WTC11 (cell line): ENCODE results near the gene ZNF343. TPM values are rescaled to one million over a fixed set of nuclear protein-coding genes. Genes with fewer than 3 reads are reported as not detected.
A peak's percentile ranks its signal among the peaks of the same experiment; 100 is the strongest.

Source experiments
- ATAC-seq: fragments of 200-7000 bp; cut with Tn5 transposase; 2 replicates; pipeline ENCODE4 v1.10.0; 2021; ENCODE audit warnings: mild to moderate bottlenecking, moderate library complexity
- CTCF ChIA-PET: fragments of 300-600 bp; sonication (Branson Sonifier 250); formaldehyde crosslinking; loops from one replicate; lab custom pipeline; 2021; ENCODE audit warnings: antibody characterized with exemption; lab: Charles Lee
- POLR2A ChIA-PET: fragments of 350-600 bp; sonication (Branson Sonifier 250); formaldehyde crosslinking; loops from one replicate; lab custom pipeline; 2021; ENCODE audit warnings: antibody characterized with exemption; lab: Charles Lee
- DNase-seq: peaks from one replicate; pipeline ENCODE4 v3.0.0; 2021; ENCODE audit warnings: low spot score
- H3K27ac Mint-ChIP-seq: 2 replicates; pipeline ENCODE4 v1.8.0; 2021; ENCODE audit warnings: mixed read lengths
- H3K27me3 Mint-ChIP-seq: 2 replicates; pipeline ENCODE4 v1.8.0; 2021; ENCODE audit warnings: low read depth, mild to moderate bottlenecking, moderate library complexity, mixed read lengths
- H3K36me3 Mint-ChIP-seq: 2 replicates; pipeline ENCODE4 v1.8.0; 2021; ENCODE audit warnings: mixed read lengths
- H3K4me1 Mint-ChIP-seq: 2 replicates; pipeline ENCODE4 v1.8.0; 2022; ENCODE audit warnings: mixed read lengths
- H3K4me3 Mint-ChIP-seq: 2 replicates; pipeline ENCODE4 v1.8.0; 2021; ENCODE audit warnings: mild to moderate bottlenecking, moderate library complexity, mixed read lengths
- H3K9me3 Mint-ChIP-seq: 2 replicates; pipeline ENCODE4 v1.8.0; 2021; ENCODE audit warnings: mixed read lengths
- ATF1 ChIP-seq: sonication (generic); formaldehyde crosslinking; IDR thresholded peaks from 2 replicates; pipeline ENCODE4 v1.8.1; 2023; ENCODE audit warnings: mild to moderate bottlenecking, moderate library complexity, missing genetic modification reagents
- ATF3 ChIP-seq: sonication (generic); formaldehyde crosslinking; conservative IDR thresholded peaks from 2 replicates; pipeline ENCODE4 v1.8.1; 2022; ENCODE audit warnings: mild to moderate bottlenecking, missing genetic modification reagents
- ATF6 ChIP-seq: sonication (generic); formaldehyde crosslinking; IDR thresholded peaks from 2 replicates; pipeline ENCODE4 v1.8.1; 2023; ENCODE audit warnings: mild to moderate bottlenecking, missing genetic modification reagents
- ELF4 ChIP-seq: sonication (generic); formaldehyde crosslinking; IDR thresholded peaks from 2 replicates; pipeline ENCODE4 v1.8.1; 2022; ENCODE audit warnings: low read depth, mild to moderate bottlenecking, moderate library complexity, missing genetic modification reagents
- EMX1 ChIP-seq: fragments of 250-450 bp; sonication (Bioruptor Pico); IDR thresholded peaks from 2 replicates; pipeline ENCODE4 v1.8.0; 2021; ENCODE audit warnings: mild to moderate bottlenecking
- FOXK1 ChIP-seq: sonication (generic); formaldehyde crosslinking; IDR thresholded peaks from 2 replicates; pipeline ENCODE4 v1.8.0; 2022; ENCODE audit warnings: mild to moderate bottlenecking, moderate library complexity, missing genetic modification reagents
- HMGXB4 ChIP-seq: sonication (generic); formaldehyde crosslinking; IDR thresholded peaks from 2 replicates; pipeline ENCODE4 v1.8.1; 2023; ENCODE audit warnings: mild to moderate bottlenecking, moderate library complexity, missing genetic modification reagents
- NR2C2 ChIP-seq: sonication (generic); formaldehyde crosslinking; IDR thresholded peaks from 2 replicates; pipeline ENCODE4 v1.8.0; 2022; ENCODE audit warnings: mild to moderate bottlenecking, missing genetic modification reagents
- PRDM15 ChIP-seq: sonication (generic); formaldehyde crosslinking; IDR thresholded peaks from 2 replicates; pipeline ENCODE4 v1.8.0; 2022; ENCODE audit warnings: missing genetic modification reagents
- RELA ChIP-seq: sonication (generic); formaldehyde crosslinking; IDR thresholded peaks from 2 replicates; pipeline ENCODE4 v1.8.1; 2022; ENCODE audit warnings: missing genetic modification reagents, mild to moderate bottlenecking, borderline replicate concordance
- ZNF263 ChIP-seq: sonication (generic); formaldehyde crosslinking; IDR thresholded peaks from 2 replicates; pipeline ENCODE4 v1.8.1; 2022; ENCODE audit warnings: low read depth, mild to moderate bottlenecking, moderate library complexity, missing genetic modification reagents
- ZNF416 ChIP-seq: fragments of 250-450 bp; sonication (Bioruptor Pico); IDR thresholded peaks from 2 replicates; pipeline ENCODE4 v1.9.0; 2021; ENCODE audit warnings: mild to moderate bottlenecking, inconsistent platforms
- total RNA-seq: library from RNA; stranded (reverse); gene quantifications from 3 replicates; pipeline ENCODE4 v1.2.3, GENCODE V29; 2021

Gene ZNF343
- total RNA-seq, 1 experiment from 2014 or later = 7.6 TPM

GRCh38 chr20:2480381-2480780 lies 28.3 kb downstream of the ZNF343 start:
- Mint-ChIP-seq H3K36me3 (peaks cover 29% of the 10 kb centered on the region; the same call in 1 of the 2 replicates), H3K9me3 (peaks cover 8% of the 10 kb centered on the region; the same call in 1 of the 2 replicates), H3K27ac (no peak overlapping the region), H3K4me1 (peaks cover 16% of the 10 kb centered on the region), H3K27me3 (no peaks in the 10 kb centered on the region), H3K4me3 (no peak overlapping the region)
- no peak for TF ChIP-seq FOXK1 (CRISPR knock-in tag)
- TF ChIP-seq ATF6 (CRISPR knock-in tag) = no peak
- no peak for TF ChIP-seq ATF1 (CRISPR knock-in tag)
- ChIA-PET POLR2A (no interaction called here), CTCF (no interaction called here)
- DNase-seq (no peak), ATAC-seq (no peak)

DNA sequence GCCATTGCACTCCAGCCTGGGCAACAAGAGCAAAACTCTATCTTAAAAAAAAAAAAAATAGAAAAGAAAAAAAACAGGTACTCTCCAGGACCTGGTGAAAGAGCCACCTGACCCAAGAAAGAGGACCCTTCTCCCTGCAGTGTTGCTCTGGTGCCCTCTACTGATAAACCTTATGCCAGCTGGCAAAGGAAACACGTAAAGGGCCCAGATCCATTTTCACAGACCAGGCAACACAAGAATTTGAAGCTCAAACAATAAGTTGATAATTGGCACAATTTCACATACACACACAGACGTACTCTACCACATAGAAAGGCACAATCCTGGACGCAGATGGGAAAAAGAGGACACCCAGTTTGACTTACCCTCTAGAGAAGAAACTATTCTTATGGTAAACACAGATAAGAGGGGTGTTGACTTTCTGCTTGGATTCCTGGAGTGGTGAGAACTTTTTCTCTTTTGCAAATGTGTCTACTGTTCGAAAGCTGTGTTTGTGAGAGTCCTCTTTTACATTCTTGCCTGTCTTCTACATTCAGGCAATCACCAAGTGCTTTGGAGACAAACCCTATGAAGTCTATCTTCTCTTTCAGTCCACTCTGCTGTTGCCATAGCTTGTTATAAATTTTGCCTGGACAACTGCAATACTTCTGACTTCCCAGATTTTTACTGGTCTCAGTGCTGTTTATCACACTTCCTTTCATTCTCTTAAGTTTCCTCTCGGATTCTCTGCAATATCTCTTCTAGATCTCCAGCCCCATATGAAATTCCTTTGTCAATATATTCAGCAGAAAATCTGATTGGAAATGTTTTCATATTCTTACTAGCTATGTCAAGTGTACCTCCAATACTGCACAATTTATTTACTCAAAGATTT lies 31.7 kb downstream of the ZNF343 start:
- no peaks in the 10 kb centered on the region for H3K27me3 Mint-ChIP-seq
- H3K4me1 Mint-ChIP-seq = peaks cover 23% of the 10 kb centered on the region
- H3K36me3 Mint-ChIP-seq = peaks cover 14% of the 10 kb centered on the region; the same call in 1 of the 2 replicates
- H3K9me3 Mint-ChIP-seq = peaks cover 8% of the 10 kb centered on the region; the same call in 1 of the 2 replicates
- TF ChIP-seq NR2C2 (CRISPR knock-in tag) (no peak), ATF3 (CRISPR knock-in tag) (no peak), EMX1 (CRISPR knock-in tag) (no peak), HMGXB4 (CRISPR knock-in tag) (no peak), PRDM15 (CRISPR knock-in tag) (no peak), RELA (no peak), ZNF263 (CRISPR knock-in tag) (no peak), ZNF416 (CRISPR knock-in tag) (no peak), ELF4 (CRISPR knock-in tag) (no peak)
- H3K27ac Mint-ChIP-seq = 0 out of 2 replicates have a peak overlapping the region, but pooled peaks have one; percentile 2
- no peak for DNase-seq
- ChIA-PET POLR2A (no interaction called here), CTCF (interaction anchor here (0.6 to 2.6 kb wide), 15 partner anchors 9 to 304 kb away, joined by 3 to 26 read pairs (median 4); no protein-coding TSS in a partner anchor)
- no peak overlapping the region for H3K4me3 Mint-ChIP-seq
- peak; percentile 92 for ATAC-seq
